ENCODE results near the gene ZNF488. TPM values are rescaled to one million over a fixed set of nuclear protein-coding genes. Genes with fewer than 3 reads are reported as not detected.
"Not testable (repeated sequence)": the region's sequence is repeated elsewhere in the genome, so short reads cannot be mapped to it uniquely, and the experiment has no call there.

ZNF488 gene
- total RNA-seq, 2 donors from 2014 or later: not detected

GRCh38 chr10:47388879-47389278, 4.8 kb upstream of the ZNF488 start:
- Histone ChIP-seq H3K27me3 (replicated peaks; ENCODE audit: insufficient read depth) (no peaks in the 10 kb centered on the region), H3K4me1 (ENCODE audit: control insufficient read depth in 1 of 2, low read depth in 2 of 2) (peaks cover 0 to 3% of the 10 kb centered on the region in 2 donors), H3K9me3 (no peaks in the 10 kb centered on the region), H3K36me3 (no peaks in the 10 kb centered on the region), H3K4me3 (no peak overlapping the region), H3K27ac (no peak overlapping the region)
- no peak for ATAC-seq (ENCODE audit: insufficient number of reproducible peaks, low FRiP score, low read depth)
- no peak for TF ChIP-seq CTCF (IDR thresholded peaks at IDR 0.05)
- DNase-seq (ENCODE audit: low spot score): no peak

DNA sequence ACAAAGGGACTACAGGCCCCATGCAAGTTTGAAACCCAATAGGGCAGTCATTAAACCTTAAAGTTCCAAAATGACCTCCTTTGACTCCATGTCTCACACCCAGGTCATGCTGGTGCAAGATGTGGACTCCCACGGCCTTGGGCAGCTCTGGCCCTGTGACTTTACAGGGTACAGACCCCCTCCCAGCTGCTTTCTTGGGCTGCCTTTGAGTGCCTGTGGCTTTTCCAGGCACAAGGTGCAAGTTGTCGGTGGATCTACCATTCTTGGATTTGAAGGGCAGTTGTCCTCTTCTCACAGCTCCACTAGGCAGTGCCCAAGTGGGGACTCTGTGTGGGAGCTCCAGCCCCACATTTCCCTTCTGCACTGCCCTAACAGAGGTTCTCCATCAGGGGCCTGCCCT, 2.0 kb upstream of the ZNF488 start:
- H3K9me3 ChIP-seq; H3K4me1 ChIP-seq (ENCODE audit: control insufficient read depth in 1 of 2, low read depth in 2 of 2); DNase-seq (ENCODE audit: low spot score); H3K27me3 ChIP-seq (replicated peaks; ENCODE audit: insufficient read depth); H3K4me3 ChIP-seq; ATAC-seq (ENCODE audit: insufficient number of reproducible peaks, low FRiP score, low read depth); H3K27ac ChIP-seq; H3K36me3 ChIP-seq: not testable (repeated sequence)

DNA sequence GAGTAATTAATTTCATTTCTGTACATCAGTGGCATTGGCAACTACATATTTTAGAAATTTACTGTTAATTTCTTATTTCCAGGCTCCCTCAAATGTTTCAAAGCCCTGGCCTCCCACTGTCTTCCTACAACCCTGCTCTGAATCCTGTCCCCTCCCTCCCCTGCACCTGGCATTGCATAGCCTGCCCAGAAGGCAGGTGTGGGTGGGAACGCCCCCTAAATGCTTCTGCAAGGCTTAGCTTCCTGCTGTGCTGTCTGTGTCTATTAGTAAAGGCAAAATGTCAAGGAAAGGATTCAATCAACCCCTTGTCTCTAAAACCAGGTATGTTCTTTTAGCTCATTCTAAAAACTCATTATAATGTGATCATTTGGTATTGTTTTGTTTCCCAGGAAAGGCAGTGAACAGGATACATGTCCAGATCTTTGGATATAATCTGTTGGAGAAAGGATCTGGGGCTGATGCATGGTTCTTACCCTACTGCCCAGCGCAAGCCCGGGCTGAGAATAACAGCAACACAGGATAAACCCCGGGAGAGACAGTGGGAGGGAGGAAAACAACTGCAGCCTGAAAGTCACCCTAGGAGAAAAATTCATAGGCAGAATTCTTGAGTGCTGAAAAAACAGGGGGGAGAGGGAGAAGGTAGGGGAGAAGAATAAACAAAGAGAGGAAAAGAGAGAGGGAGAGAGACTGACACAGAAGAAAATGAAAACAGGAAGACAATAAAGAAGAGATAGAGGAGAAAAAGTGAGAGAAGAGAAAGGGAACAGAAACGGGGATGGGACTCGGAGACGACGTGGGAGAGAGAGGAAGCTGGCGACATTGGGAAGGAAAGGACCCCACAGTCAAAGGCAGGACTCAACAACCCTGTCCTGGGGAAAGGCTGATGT, 589 bp downstream of the ZNF488 start:
- no peak for ATAC-seq (ENCODE audit: insufficient number of reproducible peaks, low FRiP score, low read depth)
- Histone ChIP-seq H3K4me1 (ENCODE audit: control insufficient read depth in 1 of 2, low read depth in 2 of 2) (peaks cover 0 to 3% of the 10 kb centered on the region in 2 donors), H3K27ac (no peak overlapping the region), H3K36me3 (no peaks in the 10 kb centered on the region), H3K4me3 (peak overlapping the region; percentile 97), H3K27me3 (replicated peaks; ENCODE audit: insufficient read depth) (no peaks in the 10 kb centered on the region), H3K9me3 (no peaks in the 10 kb centered on the region)
- TF ChIP-seq CTCF (IDR thresholded peaks at IDR 0.05): no peak
- no peak for DNase-seq (ENCODE audit: low spot score)

GRCh38 chr10:47381427-47382379, 2.4 kb downstream of the ZNF488 start:
- TF ChIP-seq CTCF (IDR thresholded peaks at IDR 0.05): no peak
- Histone ChIP-seq H3K27ac (no peak overlapping the region), H3K36me3 (no peaks in the 10 kb centered on the region), H3K9me3 (no peaks in the 10 kb centered on the region), H3K4me1 (ENCODE audit: control insufficient read depth in 1 of 2, low read depth in 2 of 2) (peaks cover 0 to 3% of the 10 kb centered on the region in 2 donors), H3K4me3 (no peak overlapping the region), H3K27me3 (replicated peaks; ENCODE audit: insufficient read depth) (no peaks in the 10 kb centered on the region)
- no peak for ATAC-seq (ENCODE audit: insufficient number of reproducible peaks, low FRiP score, low read depth)
- DNase-seq (ENCODE audit: low spot score): no peak

- TF ChIP-seq CTCF (IDR thresholded peaks at IDR 0.05): no peak
- Histone ChIP-seq H3K9me3 (no peaks in the 10 kb centered on the region), H3K36me3 (no peaks in the 10 kb centered on the region), H3K4me1 (ENCODE audit: control insufficient read depth in 1 of 2, low read depth in 2 of 2) (peaks cover 0 to 3% of the 10 kb centered on the region in 2 donors), H3K27ac (no peak overlapping the region), H3K27me3 (replicated peaks; ENCODE audit: insufficient read depth) (no peaks in the 10 kb centered on the region), H3K4me3 (no peak overlapping the region)
- DNase-seq (ENCODE audit: low spot score): no peak
- no peak for ATAC-seq (ENCODE audit: insufficient number of reproducible peaks, low FRiP score, low read depth)
Measured at GRCh38 chr10:47381103-47381395, 3.0 kb downstream of the ZNF488 start.

Measured in thoracic aorta (tissue), 2 donors.